Colonic mucosa (tissue), 4 donors: Measurements from ENCODE around the gene MPIG6B. TPM values are rescaled to one million over a fixed set of nuclear protein-coding genes. Genes with fewer than 3 reads are reported as not detected.

Experiments used
- DNase-seq: peaks from one replicate; pipeline ENCODE4 v3.0.0-alpha.2; 2020
- H3K27ac ChIP-seq: fragments of 200-600 bp; one replicate; pipeline ENCODE4 v1.8.0; 2021
- H3K27me3 ChIP-seq: fragments of 200-600 bp; one replicate; pipeline ENCODE4 v1.8.0; 2021
- H3K36me3 ChIP-seq: fragments of 200-600 bp; one replicate; pipeline ENCODE4 v1.8.0; 2021
- H3K4me1 ChIP-seq: fragments of 200-600 bp; one replicate; pipeline ENCODE4 v1.8.0; 2021; ENCODE audit warnings: mild to moderate bottlenecking
- H3K4me3 ChIP-seq: fragments of 200-600 bp; one replicate; pipeline ENCODE4 v1.8.0; 2021
- H3K9ac ChIP-seq, 2 donors: one replicate each; pipeline ENCODE4 v1.7.0; 2013; ENCODE audit warnings: control low read depth in 2 of 2, low read depth in 2 of 2, low read length in 2 of 2
- H3K9me3 ChIP-seq: fragments of 200-600 bp; one replicate; pipeline ENCODE4 v1.8.0; 2021
- CTCF ChIP-seq: fragments of 200-600 bp; IDR thresholded peaks from one replicate; pipeline ENCODE4 v1.8.0; 2022; ENCODE audit warnings: antibody characterized with exemption, mild to moderate bottlenecking
- intact Hi-C: fragments of 100-400 bp; cut with DNase I; formaldehyde crosslinking; loops from one replicate; pipeline ENCODE4 v1.14.1; 2022
- total RNA-seq, 2 donors: library from RNA; stranded (reverse); fragmentation: NEBNext Ultra II Directional in 1 of 2; extraction: Animal tissue kit (Norgen Biotek cat#: 25700) in 1 of 2; gene quantifications; one replicate each; pipeline ENCODE4 v1.2.1, GENCODE V29; 2021
- donor health status: healthy.
- donor health status: DM: no; HTN: no; CAD: no.
- donor health status: DM: no; HTN: no; CAD: no.

MPIG6B gene, protein sequence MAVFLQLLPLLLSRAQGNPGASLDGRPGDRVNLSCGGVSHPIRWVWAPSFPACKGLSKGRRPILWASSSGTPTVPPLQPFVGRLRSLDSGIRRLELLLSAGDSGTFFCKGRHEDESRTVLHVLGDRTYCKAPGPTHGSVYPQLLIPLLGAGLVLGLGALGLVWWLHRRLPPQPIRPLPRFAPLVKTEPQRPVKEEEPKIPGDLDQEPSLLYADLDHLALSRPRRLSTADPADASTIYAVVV
- under 1 TPM; 0.19 to 0.57 TPM for total RNA-seq

DNA sequence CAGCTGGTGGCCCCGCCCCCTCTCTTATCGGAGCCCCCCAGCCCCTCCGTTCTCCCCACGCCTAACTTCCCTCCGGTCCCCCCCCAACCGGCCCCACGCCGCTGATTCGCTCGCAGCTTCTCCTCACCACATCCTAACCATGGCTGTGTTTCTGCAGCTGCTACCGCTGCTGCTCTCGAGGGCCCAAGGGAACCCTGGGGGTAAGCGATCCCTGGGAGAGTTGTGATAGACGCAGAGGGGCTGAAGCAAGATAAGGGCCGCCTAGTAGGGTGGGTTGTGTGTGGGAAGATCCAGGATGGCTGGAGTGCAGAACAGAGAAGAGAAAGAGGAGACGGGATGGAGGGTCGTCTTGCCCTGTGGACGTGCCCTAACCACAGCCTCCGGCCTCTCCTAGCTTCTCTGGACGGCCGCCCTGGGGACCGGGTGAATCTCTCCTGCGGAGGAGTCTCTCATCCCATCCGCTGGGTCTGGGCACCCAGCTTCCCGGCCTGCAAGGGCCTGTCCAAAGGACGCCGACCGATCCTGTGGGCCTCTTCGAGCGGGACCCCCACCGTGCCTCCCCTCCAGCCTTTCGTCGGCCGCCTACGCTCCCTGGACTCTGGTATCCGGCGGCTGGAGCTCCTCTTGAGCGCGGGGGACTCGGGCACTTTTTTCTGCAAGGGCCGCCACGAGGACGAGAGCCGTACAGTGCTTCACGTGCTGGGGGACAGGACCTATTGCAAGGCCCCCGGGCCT, at the start of gene MPIG6B:
Gene MPIG6B, plus strand, starts transcription at position 129 of the 735 bp plus-strand sequence. Its CDS starts 11 bp downstream, at position 140.
- Histone ChIP-seq H3K27me3 (no peaks in the 10 kb centered on the region), H3K4me3 (no peak within 1 kb of the TSS), H3K9me3 (no peaks in the 10 kb centered on the region), H3K36me3 (no peaks in the 10 kb centered on the region), H3K4me1 (peaks cover 13% of the 10 kb centered on the region), H3K27ac (no peak within 1 kb of the TSS), H3K9ac (no peak within 1 kb of the TSS)
- intact Hi-C loops, result no loop called here
- DNase-seq, result no peak
- TF ChIP-seq CTCF, result no peak

GRCh38 chr6:31676322-31676903, 46.8 kb upstream of the MPIG6B start:
- Histone ChIP-seq H3K4me1 (peaks cover 9% of the 10 kb centered on the region), H3K27me3 (no peaks in the 10 kb centered on the region), H3K36me3 (peaks cover 3% of the 10 kb centered on the region), H3K4me3 (no peak overlapping the region), H3K9me3 (no peaks in the 10 kb centered on the region), H3K9ac (no peak overlapping the region), H3K27ac (no peak overlapping the region)
- intact Hi-C loops, result loop anchor here (10.0 kb wide), 2 partner anchors 208 to 278 kb away; partner anchors contain the start of genes NELFE and SKIC2
- no peak for TF ChIP-seq CTCF
- no peak for DNase-seq

GRCh38 chr6:31676904-31677303, 46.3 kb upstream of the MPIG6B start:
- intact Hi-C loops, result loop anchor here (10.0 kb wide), 2 partner anchors 208 to 278 kb away; partner anchors contain the start of genes NELFE and SKIC2
- Histone ChIP-seq H3K4me1 (peaks cover 9% of the 10 kb centered on the region), H3K4me3 (no peak overlapping the region), H3K9ac (no peak overlapping the region), H3K27me3 (no peaks in the 10 kb centered on the region), H3K36me3 (no peaks in the 10 kb centered on the region), H3K9me3 (no peaks in the 10 kb centered on the region), H3K27ac (no peak overlapping the region)
- no peak for DNase-seq
- no peak for TF ChIP-seq CTCF

DNA sequence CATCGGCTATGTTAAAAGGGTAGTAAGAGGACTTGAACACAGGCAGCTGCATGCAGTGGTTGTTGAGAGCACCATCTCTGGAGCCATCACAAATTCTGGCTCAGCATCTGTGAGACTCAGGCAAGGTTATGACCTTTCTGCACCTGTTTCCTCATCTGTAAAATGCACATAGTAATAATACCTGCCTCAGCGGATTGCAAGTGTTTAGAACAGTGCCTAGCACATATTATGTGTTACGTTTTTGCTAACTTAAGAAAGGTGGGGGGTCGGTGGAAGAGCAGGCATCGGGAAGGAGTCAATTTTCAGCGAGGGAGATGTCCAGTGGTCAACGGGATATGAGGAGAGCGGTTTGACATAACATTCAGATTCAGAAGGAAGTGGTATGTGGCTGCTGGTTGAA, 45.2 kb upstream of the MPIG6B start:
- Histone ChIP-seq H3K27ac (no peak overlapping the region), H3K36me3 (no peaks in the 10 kb centered on the region), H3K9ac (no peak overlapping the region), H3K27me3 (no peaks in the 10 kb centered on the region), H3K4me1 (peaks cover 9% of the 10 kb centered on the region), H3K4me3 (no peak overlapping the region), H3K9me3 (no peaks in the 10 kb centered on the region)
- TF ChIP-seq CTCF, result no peak
- no peak for DNase-seq
- intact Hi-C loops, result loop anchor here (10.0 kb wide), 2 partner anchors 207 to 277 kb away; partner anchors contain the start of genes NELFE and SKIC2
